Calu3 (cell line): ENCODE results near the gene SPATA24. TPM values are rescaled to one million over a fixed set of nuclear protein-coding genes. Genes with fewer than 3 reads are reported as not detected.

Experiments
- BruUV-seq: library from RNA; stranded (reverse); fragments of 400-500 nt; replicated peaks from 2 replicates; lab custom pipeline; 2021; lab: Mats Ljungman, UMichigan
- CTCF ChIA-PET: fragments of 300-600 bp; sonication (Branson Sonifier 250); formaldehyde crosslinking; loops from one replicate; lab custom pipeline; 2022; ENCODE audit warnings: antibody characterized with exemption; lab: Charles Lee
- DNase-seq: peaks from one replicate; pipeline ENCODE4 v3.0.0; 2022
- H3K27ac Mint-ChIP-seq: one replicate; pipeline ENCODE4 v1.8.0; 2022; ENCODE audit warnings: mixed read lengths; ENCODE audit not compliant: unreplicated experiment
- H3K27me3 Mint-ChIP-seq: one replicate; pipeline ENCODE4 v1.8.0; 2022; ENCODE audit warnings: mixed read lengths; ENCODE audit not compliant: unreplicated experiment
- H3K36me3 Mint-ChIP-seq: one replicate; pipeline ENCODE4 v1.8.0; 2022; ENCODE audit warnings: mild to moderate bottlenecking, moderate library complexity, mixed read lengths; ENCODE audit not compliant: insufficient read depth, unreplicated experiment
- H3K4me1 Mint-ChIP-seq: one replicate; pipeline ENCODE4 v1.8.0; 2022; ENCODE audit warnings: mild to moderate bottlenecking, low read depth, mixed read lengths; ENCODE audit not compliant: unreplicated experiment
- H3K4me3 Mint-ChIP-seq: one replicate; pipeline ENCODE4 v1.8.0; 2022; ENCODE audit warnings: mild to moderate bottlenecking, low read depth, moderate library complexity, mixed read lengths; ENCODE audit not compliant: unreplicated experiment
- H3K9me3 Mint-ChIP-seq: one replicate; pipeline ENCODE4 v1.8.0; 2022; ENCODE audit warnings: low read depth, mixed read lengths; ENCODE audit not compliant: unreplicated experiment
- intact Hi-C: fragments of 100-400 bp; cut with micrococcal nuclease; formaldehyde crosslinking; loops from one replicate; pipeline ENCODE4 v1.10.0; 2022; ENCODE audit not compliant: unreplicated experiment
- total RNA-seq: library from RNA; stranded (reverse); gene quantifications from 2 replicates; pipeline ENCODE4 v1.2.3, GENCODE V29; 2022
- TF ChIP-seq, protein P1 (sequence below): fragments of 200-600 bp; IDR thresholded peaks from one replicate; pipeline ENCODE4 v1.8.0; 2022; ENCODE audit warnings: antibody characterized with exemption; ENCODE audit not compliant: unreplicated experiment

SPATA24 gene
- total RNA-seq, 1 experiment from 2014 or later, result 6.8 TPM

DNA sequence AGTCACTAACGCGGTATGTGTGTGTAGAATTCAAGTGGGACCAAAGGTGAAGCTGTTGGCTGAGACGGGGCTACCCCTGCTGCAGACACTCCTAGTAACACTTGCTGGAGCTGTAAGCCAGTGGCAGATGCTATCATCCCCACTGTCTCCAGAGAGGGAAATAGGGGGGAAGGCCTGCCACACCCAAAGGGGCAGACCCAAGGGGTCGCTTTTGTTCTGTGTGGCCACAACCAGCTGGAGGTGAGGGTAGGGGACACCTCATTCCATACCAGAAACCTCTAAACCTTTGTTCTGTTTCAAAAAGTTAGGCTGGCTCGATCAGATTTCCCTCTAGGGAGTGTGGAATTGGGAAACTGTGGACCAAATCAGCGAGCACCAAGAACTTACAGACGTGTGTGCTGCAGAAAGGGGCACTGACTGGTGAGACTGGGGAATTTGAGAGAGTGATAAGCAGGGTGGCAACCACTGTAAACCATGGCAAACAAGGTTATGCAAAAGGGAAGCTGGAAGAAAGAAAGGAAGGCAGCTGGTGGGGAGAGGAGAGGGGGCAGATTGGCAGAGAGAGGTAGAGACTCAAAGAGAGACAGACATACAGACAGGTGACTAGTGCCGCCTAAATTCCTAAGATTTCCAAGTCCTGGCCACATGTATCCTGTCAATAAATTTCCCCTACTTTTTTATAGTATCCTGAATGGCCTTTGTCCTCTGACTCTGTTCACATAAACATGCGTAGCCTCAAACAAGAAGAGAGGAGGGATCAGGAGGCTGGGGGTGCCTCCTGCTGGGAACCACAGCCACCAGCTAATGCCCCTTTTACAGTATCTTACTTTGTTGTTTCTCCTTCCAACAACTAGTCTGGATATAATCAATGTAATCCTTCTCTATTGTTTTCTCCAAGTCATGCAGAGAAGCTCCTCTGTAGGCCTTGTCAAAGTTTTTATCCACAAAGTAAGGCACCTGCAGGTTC lies 15.6 kb upstream of the SPATA24 start:
- Mint-ChIP-seq H3K9me3 (no peaks in the 10 kb centered on the region), H3K27ac (no peak overlapping the region), H3K4me3 (no peak overlapping the region), H3K36me3 (no peaks in the 10 kb centered on the region), H3K27me3 (no peaks in the 10 kb centered on the region), H3K4me1 (no peaks in the 10 kb centered on the region)
- CTCF ChIA-PET, result interaction anchor here (0.6 to 6.1 kb wide), 3 partner anchors 93 to 346 kb away, joined by 3 to 69 read pairs (median 4); no protein-coding TSS in a partner anchor
- TF ChIP-seq, protein P1, sequence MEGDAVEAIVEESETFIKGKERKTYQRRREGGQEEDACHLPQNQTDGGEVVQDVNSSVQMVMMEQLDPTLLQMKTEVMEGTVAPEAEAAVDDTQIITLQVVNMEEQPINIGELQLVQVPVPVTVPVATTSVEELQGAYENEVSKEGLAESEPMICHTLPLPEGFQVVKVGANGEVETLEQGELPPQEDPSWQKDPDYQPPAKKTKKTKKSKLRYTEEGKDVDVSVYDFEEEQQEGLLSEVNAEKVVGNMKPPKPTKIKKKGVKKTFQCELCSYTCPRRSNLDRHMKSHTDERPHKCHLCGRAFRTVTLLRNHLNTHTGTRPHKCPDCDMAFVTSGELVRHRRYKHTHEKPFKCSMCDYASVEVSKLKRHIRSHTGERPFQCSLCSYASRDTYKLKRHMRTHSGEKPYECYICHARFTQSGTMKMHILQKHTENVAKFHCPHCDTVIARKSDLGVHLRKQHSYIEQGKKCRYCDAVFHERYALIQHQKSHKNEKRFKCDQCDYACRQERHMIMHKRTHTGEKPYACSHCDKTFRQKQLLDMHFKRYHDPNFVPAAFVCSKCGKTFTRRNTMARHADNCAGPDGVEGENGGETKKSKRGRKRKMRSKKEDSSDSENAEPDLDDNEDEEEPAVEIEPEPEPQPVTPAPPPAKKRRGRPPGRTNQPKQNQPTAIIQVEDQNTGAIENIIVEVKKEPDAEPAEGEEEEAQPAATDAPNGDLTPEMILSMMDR, result no peak
- no peak for DNase-seq
- intact Hi-C loops, result loop anchor here (5.0 kb wide), 1 partner anchor 78 kb away; no protein-coding TSS in a partner anchor
- no TSS peak for BruUV-seq

DNA sequence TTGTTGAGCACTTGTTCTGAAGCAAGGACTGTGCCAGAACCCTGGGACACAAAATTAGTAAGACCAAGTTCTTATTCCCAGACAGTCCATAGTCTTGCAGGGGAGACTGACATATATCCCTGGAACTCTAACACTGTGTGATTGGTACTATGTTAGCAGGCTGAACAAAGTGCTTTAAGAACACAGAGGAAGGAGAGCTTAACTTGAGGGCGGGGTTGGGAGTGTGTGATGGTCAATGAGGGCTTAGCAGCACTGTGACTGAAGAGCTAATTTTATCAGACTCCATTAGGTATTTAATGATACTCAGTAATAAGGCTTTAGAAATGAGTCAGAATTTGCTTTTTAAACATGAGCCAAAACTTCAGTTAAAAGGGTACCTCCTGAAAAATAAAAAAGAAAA lies 14.9 kb upstream of the SPATA24 start:
- no peak overlapping the region for H3K27ac Mint-ChIP-seq
- no peak for DNase-seq
- TF ChIP-seq, protein P1, result no peak
- H3K36me3 Mint-ChIP-seq, result no peaks in the 10 kb centered on the region
- H3K9me3 Mint-ChIP-seq, result no peaks in the 10 kb centered on the region
- no TSS peak for BruUV-seq
- intact Hi-C loops, result no loop called here
- CTCF ChIA-PET, result no interaction called here
- H3K4me3 Mint-ChIP-seq, result no peak overlapping the region
- H3K27me3 Mint-ChIP-seq, result no peaks in the 10 kb centered on the region
- no peaks in the 10 kb centered on the region for H3K4me1 Mint-ChIP-seq

DNA sequence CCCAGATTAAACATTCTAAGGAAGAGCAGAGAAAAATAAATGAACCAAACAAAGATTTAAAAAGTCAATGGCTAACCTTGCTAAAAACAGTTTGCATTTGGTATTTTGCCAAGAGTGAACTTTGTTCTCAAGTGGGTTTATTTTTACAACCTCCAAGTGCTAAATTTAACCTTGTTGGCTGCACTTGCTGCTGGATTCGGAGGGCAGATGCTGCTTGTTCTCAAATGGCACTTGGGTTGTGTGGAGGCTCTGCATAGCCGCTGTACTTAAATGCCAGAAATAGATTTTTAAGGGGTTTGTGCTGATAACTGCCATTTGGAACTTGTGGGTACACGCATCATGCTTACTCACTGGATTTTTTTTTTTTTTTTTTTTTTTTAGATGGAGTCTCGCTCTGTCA lies 13.3 kb upstream of the SPATA24 start:
- BruUV-seq, result no TSS peak
- CTCF ChIA-PET, result interaction anchor here (0.5 to 1.2 kb wide), 2 partner anchors 11 to 510 kb away, joined by 3 to 4 read pairs; no protein-coding TSS in a partner anchor
- TF ChIP-seq, protein P1, result no peak
- H3K4me1 Mint-ChIP-seq, result no peaks in the 10 kb centered on the region
- intact Hi-C loops, result no loop called here
- DNase-seq, result no peak
- H3K9me3 Mint-ChIP-seq, result no peaks in the 10 kb centered on the region
- no peak overlapping the region for H3K4me3 Mint-ChIP-seq
- H3K27ac Mint-ChIP-seq, result no peak overlapping the region
- no peaks in the 10 kb centered on the region for H3K36me3 Mint-ChIP-seq
- H3K27me3 Mint-ChIP-seq, result peaks cover 15% of the 10 kb centered on the region

DNA sequence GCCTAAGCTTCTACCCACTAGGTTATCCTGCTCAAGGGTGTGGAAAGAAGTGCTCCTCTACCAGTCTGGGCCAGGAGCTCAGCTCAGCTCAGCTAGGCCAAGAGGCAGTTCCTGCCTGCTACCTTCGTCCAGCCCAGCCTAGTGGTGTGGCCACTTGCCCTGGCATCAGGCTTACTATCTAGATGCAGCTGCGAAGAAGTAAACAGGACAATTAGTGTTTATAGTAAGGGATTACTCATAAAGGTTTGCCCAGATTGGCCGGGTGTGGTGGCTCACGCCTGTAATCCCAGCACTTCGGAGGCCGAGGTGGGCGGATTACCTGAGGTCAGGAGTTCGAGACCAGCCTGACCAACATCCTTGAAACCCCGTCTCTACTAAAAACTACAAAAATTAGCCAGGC lies 12.8 kb upstream of the SPATA24 start:
- CTCF ChIA-PET, result interaction anchor here (0.5 kb wide), 1 partner anchor 511 kb away, joined by 4 read pairs; no protein-coding TSS in a partner anchor
- H3K36me3 Mint-ChIP-seq, result no peaks in the 10 kb centered on the region
- H3K27ac Mint-ChIP-seq, result no peak overlapping the region
- intact Hi-C loops, result no loop called here
- H3K4me1 Mint-ChIP-seq, result no peaks in the 10 kb centered on the region
- no peak overlapping the region for H3K4me3 Mint-ChIP-seq
- no peaks in the 10 kb centered on the region for H3K9me3 Mint-ChIP-seq
- TF ChIP-seq, protein P1, result no peak
- H3K27me3 Mint-ChIP-seq, result peaks cover 21% of the 10 kb centered on the region
- no peak for DNase-seq
- BruUV-seq, result no TSS peak
